ENCODE data around the gene ELFN1.

GRCh38 chr7:1669954-1670893 lies at the start of gene ELFN1:
- TF ChIP-seq POLR2AphosphoS5 (IDR thresholded peaks at IDR 0.05) (no peak), CTCF (IDR thresholded peaks at IDR 0.05) (no peak)
